ENCODE measurements around the gene NXPH1. TPM values are rescaled to one million over a fixed set of nuclear protein-coding genes. Genes with fewer than 3 reads are reported as not detected.
"Not testable (repeated sequence)": the region's sequence is repeated elsewhere in the genome, so short reads cannot be mapped to it uniquely, and the experiment has no call there.

NXPH1 gene
- polyA plus RNA-seq, 2 donors, result 0.02 TPM; not detected in 1

DNA sequence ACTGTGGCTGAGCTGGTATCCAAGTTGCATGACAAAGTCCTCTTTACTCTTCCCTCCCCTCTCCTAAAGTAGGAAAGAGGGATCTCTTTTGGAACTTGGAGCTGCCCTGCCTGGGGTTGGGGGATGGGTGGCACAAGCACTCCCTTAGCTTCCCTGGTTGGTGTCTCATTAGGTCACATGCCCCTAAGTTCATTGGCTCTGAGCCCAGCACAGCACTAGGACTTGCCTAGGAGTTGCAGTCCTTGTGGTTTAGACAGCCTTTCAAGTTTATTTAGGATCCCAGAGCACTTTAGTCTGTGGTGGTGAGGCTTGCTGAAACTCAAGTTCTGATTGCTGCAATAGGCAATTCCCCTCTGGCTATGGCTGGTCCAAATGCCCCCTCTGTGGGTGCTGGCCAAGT is 281.4 kb downstream of the NXPH1 start:
- no peaks in the 10 kb centered on the region for H3K9me3 ChIP-seq (ENCODE audit: control insufficient read depth in 2 of 2, insufficient read depth in 1 of 2, low read depth in 1 of 2, low read length in 1 of 2)
- H3K4me3 ChIP-seq (ENCODE audit: low read depth in 1 of 2, low read length in 2 of 2), result no peak overlapping the region
- no peaks in the 10 kb centered on the region for H3K36me3 ChIP-seq (ENCODE audit: control insufficient read depth in 2 of 2, insufficient read depth in 2 of 2, low read length in 1 of 2)
- no peak overlapping the region for H3K27ac ChIP-seq (ENCODE audit: low read depth in 2 of 2, low read length in 1 of 2)
- no peaks in the 10 kb centered on the region for H3K27me3 ChIP-seq (ENCODE audit: control insufficient read depth in 1 of 2, insufficient read depth in 2 of 2, low read length in 2 of 2)
- H3K4me1 ChIP-seq (ENCODE audit: control insufficient read depth in 2 of 2, insufficient read depth in 2 of 2, low read length in 1 of 2), result no peaks in the 10 kb centered on the region

DNA sequence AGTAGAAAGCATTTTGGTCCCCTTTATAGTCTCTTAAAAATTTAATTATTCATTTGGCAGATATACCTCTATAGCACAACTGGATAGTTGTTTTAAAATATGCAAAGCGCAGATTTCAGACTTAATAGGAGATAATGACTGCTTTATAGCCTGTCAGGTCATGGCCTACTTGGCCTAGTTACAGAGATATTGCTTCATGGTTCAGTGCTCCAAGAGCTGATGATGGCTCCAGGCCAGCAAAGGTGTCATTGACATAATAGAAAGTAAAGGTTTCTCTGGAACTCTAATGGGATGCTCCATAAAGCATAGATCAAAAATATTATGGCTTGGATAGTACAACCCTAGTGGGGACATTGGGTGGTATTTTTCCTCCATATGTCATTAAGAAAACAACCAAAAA is 285.7 kb downstream of the NXPH1 start:
- H3K36me3 ChIP-seq (ENCODE audit: control insufficient read depth in 2 of 2, insufficient read depth in 2 of 2, low read length in 1 of 2), result no peaks in the 10 kb centered on the region
- H3K27me3 ChIP-seq (ENCODE audit: control insufficient read depth in 1 of 2, insufficient read depth in 2 of 2, low read length in 2 of 2), result no peaks in the 10 kb centered on the region
- H3K4me1 ChIP-seq (ENCODE audit: control insufficient read depth in 2 of 2, insufficient read depth in 2 of 2, low read length in 1 of 2), result no peaks in the 10 kb centered on the region
- no peak overlapping the region for H3K27ac ChIP-seq (ENCODE audit: low read depth in 2 of 2, low read length in 1 of 2)
- H3K4me3 ChIP-seq (ENCODE audit: low read depth in 1 of 2, low read length in 2 of 2), result no peak overlapping the region
- 92% methylated on average over 1 of the region's 1 CpG for WGBS, 2 donors
- H3K9me3 ChIP-seq (ENCODE audit: control insufficient read depth in 2 of 2, insufficient read depth in 1 of 2, low read depth in 1 of 2, low read length in 1 of 2), result no peaks in the 10 kb centered on the region

DNA sequence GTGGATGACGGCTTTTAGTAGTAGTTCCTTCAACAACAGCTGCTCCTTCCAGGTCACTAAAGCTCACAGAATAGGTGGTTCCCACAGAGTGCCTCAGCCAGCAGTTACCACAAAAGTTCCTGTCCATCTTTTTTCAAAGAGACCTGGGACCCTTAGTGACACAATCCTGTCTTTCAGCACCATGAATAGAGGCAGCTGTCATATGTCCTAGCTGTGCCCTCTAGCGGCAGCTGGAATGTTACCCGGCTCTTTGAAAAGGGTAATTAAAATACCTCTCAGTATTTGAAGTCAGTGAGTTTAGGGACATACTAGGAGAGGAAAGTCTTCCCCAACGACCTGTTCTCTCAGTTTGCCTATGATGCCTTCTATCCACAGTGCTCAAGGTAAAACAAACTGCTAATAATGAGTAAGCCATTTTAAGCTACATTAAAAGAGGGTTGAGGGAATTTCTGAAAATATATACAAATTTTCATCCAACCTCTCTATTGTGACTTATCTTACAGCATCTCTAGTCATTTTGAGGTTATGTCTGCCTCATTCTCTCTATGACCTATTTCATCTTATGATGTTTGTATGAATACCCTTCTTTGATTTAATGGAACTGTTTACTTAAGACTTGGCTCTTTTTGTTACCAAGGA is 290.8 kb downstream of the NXPH1 start:
- Histone ChIP-seq H3K27ac (ENCODE audit: low read depth in 2 of 2, low read length in 1 of 2) (no peak overlapping the region), H3K9me3 (ENCODE audit: control insufficient read depth in 2 of 2, insufficient read depth in 1 of 2, low read depth in 1 of 2, low read length in 1 of 2) (no peaks in the 10 kb centered on the region), H3K4me3 (ENCODE audit: low read depth in 1 of 2, low read length in 2 of 2) (no peak overlapping the region), H3K36me3 (ENCODE audit: control insufficient read depth in 2 of 2, insufficient read depth in 2 of 2, low read length in 1 of 2) (no peaks in the 10 kb centered on the region), H3K27me3 (ENCODE audit: control insufficient read depth in 1 of 2, insufficient read depth in 2 of 2, low read length in 2 of 2) (no peaks in the 10 kb centered on the region), H3K4me1 (ENCODE audit: control insufficient read depth in 2 of 2, insufficient read depth in 2 of 2, low read length in 1 of 2) (no peaks in the 10 kb centered on the region)
- WGBS, 2 donors, result 19 to 22% methylated on average over 4 of the region's 4 CpGs

DNA sequence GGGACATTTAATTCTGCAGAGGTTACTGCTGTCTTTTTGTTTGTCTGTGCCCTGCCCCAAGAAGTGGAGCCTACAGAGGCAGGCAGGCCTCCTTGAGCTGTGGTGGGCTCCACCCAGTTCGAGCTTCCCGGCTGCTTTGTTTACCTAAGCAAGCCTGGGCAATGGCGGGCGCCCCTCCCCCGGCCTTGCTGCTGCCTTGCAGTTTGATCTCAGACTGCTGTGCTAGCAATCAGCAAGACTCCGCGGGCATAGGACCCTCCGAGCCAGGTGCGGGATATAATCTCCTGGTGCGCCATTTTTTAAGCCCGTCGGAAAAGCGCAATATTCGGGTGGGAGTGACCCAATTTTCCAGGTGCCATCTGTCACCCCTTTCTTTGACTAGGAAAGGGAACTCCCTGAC is 298.3 kb downstream of the NXPH1 start:
- not testable (repeated sequence) for H3K36me3 ChIP-seq (ENCODE audit: control insufficient read depth in 2 of 2, insufficient read depth in 2 of 2, low read length in 1 of 2); H3K4me3 ChIP-seq (ENCODE audit: low read depth in 1 of 2, low read length in 2 of 2); H3K27me3 ChIP-seq (ENCODE audit: control insufficient read depth in 1 of 2, insufficient read depth in 2 of 2, low read length in 2 of 2); H3K9me3 ChIP-seq (ENCODE audit: control insufficient read depth in 2 of 2, insufficient read depth in 1 of 2, low read depth in 1 of 2, low read length in 1 of 2); H3K4me1 ChIP-seq (ENCODE audit: control insufficient read depth in 2 of 2, insufficient read depth in 2 of 2, low read length in 1 of 2); H3K27ac ChIP-seq (ENCODE audit: low read depth in 2 of 2, low read length in 1 of 2)
- 88 to 93% methylated on average over 12 to 14 of the region's 14 CpGs for WGBS, 2 donors

DNA sequence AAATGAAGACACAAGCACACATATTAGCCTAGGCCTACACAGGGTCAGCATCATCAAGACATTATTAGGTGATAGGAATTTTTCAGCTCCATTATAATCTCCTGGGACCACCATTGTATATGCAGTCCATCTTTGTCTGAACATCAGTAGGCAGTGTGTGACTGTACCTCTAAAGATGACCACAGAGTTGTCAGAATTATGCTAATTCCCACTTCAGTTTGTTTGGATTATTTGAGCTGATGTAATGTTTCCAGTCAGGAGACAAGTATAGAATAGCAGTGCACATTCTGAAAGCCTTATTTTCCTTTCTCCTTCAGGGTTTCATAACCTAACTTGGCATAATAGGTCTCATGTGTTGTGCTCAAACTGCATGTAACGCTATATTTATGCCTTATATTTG is 306.4 kb downstream of the NXPH1 start:
- no peaks in the 10 kb centered on the region for H3K27me3 ChIP-seq (ENCODE audit: control insufficient read depth in 1 of 2, insufficient read depth in 2 of 2, low read length in 2 of 2)
- H3K4me3 ChIP-seq (ENCODE audit: low read depth in 1 of 2, low read length in 2 of 2), result no peak overlapping the region
- no peaks in the 10 kb centered on the region for H3K36me3 ChIP-seq (ENCODE audit: control insufficient read depth in 2 of 2, insufficient read depth in 2 of 2, low read length in 1 of 2)
- H3K4me1 ChIP-seq (ENCODE audit: control insufficient read depth in 2 of 2, insufficient read depth in 2 of 2, low read length in 1 of 2), result no peaks in the 10 kb centered on the region
- no peak overlapping the region for H3K27ac ChIP-seq (ENCODE audit: low read depth in 2 of 2, low read length in 1 of 2)
- 70% methylated on average over 1 of the region's 1 CpG for WGBS, 2 donors
- H3K9me3 ChIP-seq (ENCODE audit: control insufficient read depth in 2 of 2, insufficient read depth in 1 of 2, low read depth in 1 of 2, low read length in 1 of 2), result no peaks in the 10 kb centered on the region

DNA sequence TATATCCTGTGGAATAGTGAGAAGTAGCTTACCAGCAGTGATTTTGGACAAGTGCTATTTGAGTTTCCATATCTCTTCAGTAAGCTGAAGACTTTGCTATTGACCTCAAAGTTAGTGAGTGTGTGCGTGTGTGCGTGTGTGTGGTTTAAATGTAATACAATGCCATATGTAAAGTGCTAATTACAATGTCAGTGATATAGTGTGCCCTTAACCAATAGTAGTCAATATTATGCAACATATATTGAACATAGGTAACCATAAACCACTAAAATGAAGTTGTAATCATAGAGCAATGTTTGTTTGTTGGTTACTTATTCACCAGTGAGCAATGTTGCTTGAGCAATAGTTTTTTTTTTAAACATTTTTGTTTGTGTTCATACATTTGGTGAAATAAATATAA is 309.4 kb downstream of the NXPH1 start:
- 81 to 91% methylated on average over 2 of the region's 2 CpGs for WGBS, 2 donors

DNA sequence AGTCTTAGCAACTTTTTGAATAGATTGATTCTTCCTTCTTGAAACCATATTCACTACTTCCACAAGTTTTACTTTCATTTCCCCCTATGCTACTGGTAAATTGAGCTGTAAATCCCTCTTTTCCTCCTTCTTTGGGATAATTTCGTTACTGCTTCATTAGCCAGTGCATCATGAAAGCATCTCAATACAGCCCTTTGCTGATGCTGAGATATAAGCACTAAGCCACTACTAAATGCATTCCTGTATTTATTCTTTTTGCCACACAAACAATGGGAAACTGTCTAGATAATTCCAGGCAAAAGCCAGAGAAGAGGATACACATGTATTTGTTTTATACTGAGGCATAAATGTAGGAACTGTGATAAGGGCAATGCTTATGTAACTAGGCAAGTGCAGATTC is 313.9 kb downstream of the NXPH1 start:
- H3K27ac ChIP-seq (ENCODE audit: low read depth in 2 of 2, low read length in 1 of 2), result no peak overlapping the region
- H3K4me1 ChIP-seq (ENCODE audit: control insufficient read depth in 2 of 2, insufficient read depth in 2 of 2, low read length in 1 of 2), result no peaks in the 10 kb centered on the region
- H3K27me3 ChIP-seq (ENCODE audit: control insufficient read depth in 1 of 2, insufficient read depth in 2 of 2, low read length in 2 of 2), result no peaks in the 10 kb centered on the region
- no peaks in the 10 kb centered on the region for H3K9me3 ChIP-seq (ENCODE audit: control insufficient read depth in 2 of 2, insufficient read depth in 1 of 2, low read depth in 1 of 2, low read length in 1 of 2)
- H3K4me3 ChIP-seq (ENCODE audit: low read depth in 1 of 2, low read length in 2 of 2), result no peak overlapping the region
- WGBS, 2 donors, result 17 to 29% methylated on average over 1 of the region's 1 CpG
- H3K36me3 ChIP-seq (ENCODE audit: control insufficient read depth in 2 of 2, insufficient read depth in 2 of 2, low read length in 1 of 2), result no peaks in the 10 kb centered on the region

More for the DNA sequence above, 309.4 kb downstream of the NXPH1 start:
- Histone ChIP-seq H3K36me3 (ENCODE audit: control insufficient read depth in 2 of 2, insufficient read depth in 2 of 2, low read length in 1 of 2) (no peaks in the 10 kb centered on the region), H3K27me3 (ENCODE audit: control insufficient read depth in 1 of 2, insufficient read depth in 2 of 2, low read length in 2 of 2) (no peaks in the 10 kb centered on the region), H3K4me3 (ENCODE audit: low read depth in 1 of 2, low read length in 2 of 2) (no peak overlapping the region), H3K27ac (ENCODE audit: low read depth in 2 of 2, low read length in 1 of 2) (no peak overlapping the region), H3K4me1 (ENCODE audit: control insufficient read depth in 2 of 2, insufficient read depth in 2 of 2, low read length in 1 of 2) (no peaks in the 10 kb centered on the region), H3K9me3 (ENCODE audit: control insufficient read depth in 2 of 2, insufficient read depth in 1 of 2, low read depth in 1 of 2, low read length in 1 of 2) (no peaks in the 10 kb centered on the region)

DNA sequence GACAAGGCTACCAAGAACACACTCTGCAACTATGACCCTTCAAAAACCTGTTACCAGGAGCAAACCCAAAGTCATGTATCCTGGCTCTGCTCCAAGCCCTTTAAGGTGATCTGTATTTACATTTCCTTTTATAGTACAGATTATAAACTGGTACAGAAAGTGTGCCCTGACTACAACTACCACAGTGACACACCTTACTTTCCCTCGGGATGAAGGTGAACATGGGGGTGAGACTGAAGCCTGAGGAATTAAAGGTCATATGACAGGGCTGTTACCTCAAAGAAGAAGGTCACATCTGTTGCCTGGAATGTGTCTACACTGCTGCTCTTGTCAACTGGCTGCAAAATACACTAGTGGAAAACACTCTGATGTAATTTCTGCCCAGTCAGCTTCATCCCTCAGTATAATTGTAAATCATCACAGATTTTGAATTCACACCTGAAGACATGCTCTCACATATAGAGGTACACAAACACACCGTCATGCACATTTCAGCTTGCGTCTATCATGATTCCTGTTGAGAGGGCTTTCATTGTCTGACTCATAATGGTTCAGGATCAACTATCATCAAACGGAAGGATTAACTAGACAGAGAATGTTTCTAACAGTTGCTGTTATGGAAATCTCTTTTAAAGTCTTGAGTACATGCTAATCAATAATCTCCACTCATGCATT is 318.3 kb downstream of the NXPH1 start:
- no peak overlapping the region for H3K4me3 ChIP-seq (ENCODE audit: low read depth in 1 of 2, low read length in 2 of 2)
- no peaks in the 10 kb centered on the region for H3K9me3 ChIP-seq (ENCODE audit: control insufficient read depth in 2 of 2, insufficient read depth in 1 of 2, low read depth in 1 of 2, low read length in 1 of 2)
- H3K4me1 ChIP-seq (ENCODE audit: control insufficient read depth in 2 of 2, insufficient read depth in 2 of 2, low read length in 1 of 2), result no peaks in the 10 kb centered on the region
- WGBS, 2 donors, result 56 to 68% methylated on average over 4 of the region's 4 CpGs
- H3K36me3 ChIP-seq (ENCODE audit: control insufficient read depth in 2 of 2, insufficient read depth in 2 of 2, low read length in 1 of 2), result no peaks in the 10 kb centered on the region
- no peaks in the 10 kb centered on the region for H3K27me3 ChIP-seq (ENCODE audit: control insufficient read depth in 1 of 2, insufficient read depth in 2 of 2, low read length in 2 of 2)
- H3K27ac ChIP-seq (ENCODE audit: low read depth in 2 of 2, low read length in 1 of 2), result no peak overlapping the region

DNA sequence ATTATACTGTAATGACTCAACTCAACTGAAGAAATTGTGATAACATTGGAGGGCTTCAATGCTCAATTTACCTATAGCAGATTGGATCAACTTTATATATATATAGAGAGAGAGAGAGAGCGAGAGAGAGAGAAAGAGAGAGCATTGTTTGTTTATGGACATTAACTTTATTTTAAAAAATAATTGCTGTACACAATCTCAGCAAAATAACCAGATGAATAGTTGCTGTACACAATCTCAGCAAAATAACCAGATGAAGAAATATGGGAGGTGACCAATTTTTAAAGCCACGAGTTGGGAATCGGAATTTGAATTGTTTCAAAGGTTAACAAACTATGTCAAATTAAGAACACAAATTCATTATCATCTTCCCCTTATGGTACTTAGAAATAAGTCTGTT is 319.9 kb downstream of the NXPH1 start:
- H3K9me3 ChIP-seq (ENCODE audit: control insufficient read depth in 2 of 2, insufficient read depth in 1 of 2, low read depth in 1 of 2, low read length in 1 of 2), result no peaks in the 10 kb centered on the region
- H3K36me3 ChIP-seq (ENCODE audit: control insufficient read depth in 2 of 2, insufficient read depth in 2 of 2, low read length in 1 of 2), result no peaks in the 10 kb centered on the region
- no peak overlapping the region for H3K4me3 ChIP-seq (ENCODE audit: low read depth in 1 of 2, low read length in 2 of 2)
- H3K27ac ChIP-seq (ENCODE audit: low read depth in 2 of 2, low read length in 1 of 2), result no peak overlapping the region
- no peaks in the 10 kb centered on the region for H3K4me1 ChIP-seq (ENCODE audit: control insufficient read depth in 2 of 2, insufficient read depth in 2 of 2, low read length in 1 of 2)
- H3K27me3 ChIP-seq (ENCODE audit: control insufficient read depth in 1 of 2, insufficient read depth in 2 of 2, low read length in 2 of 2), result no peaks in the 10 kb centered on the region
- 79 to 83% methylated on average over 3 of the region's 3 CpGs for WGBS, 2 donors

DNA sequence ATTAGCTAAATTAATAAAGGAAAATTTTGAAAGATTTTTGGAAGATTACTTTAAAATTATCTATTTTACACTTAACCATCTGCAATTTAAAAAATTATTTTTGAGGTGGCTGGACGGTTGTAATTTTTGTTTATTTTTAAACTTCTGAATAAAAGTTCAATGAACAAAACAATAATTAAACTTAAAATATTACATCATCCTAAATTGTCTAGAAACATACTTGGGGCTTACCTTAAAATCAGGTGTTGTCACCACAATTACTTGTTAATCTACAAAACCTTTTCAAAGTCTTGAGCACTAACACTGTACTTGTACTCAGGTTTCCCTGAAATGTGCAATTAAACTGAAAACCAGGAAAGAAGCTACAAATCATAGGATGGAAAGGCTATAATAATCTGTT is 328.3 kb downstream of the NXPH1 start:
- no peaks in the 10 kb centered on the region for H3K9me3 ChIP-seq (ENCODE audit: control insufficient read depth in 2 of 2, insufficient read depth in 1 of 2, low read depth in 1 of 2, low read length in 1 of 2)
- H3K27me3 ChIP-seq (ENCODE audit: control insufficient read depth in 1 of 2, insufficient read depth in 2 of 2, low read length in 2 of 2), result no peaks in the 10 kb centered on the region
- H3K27ac ChIP-seq (ENCODE audit: low read depth in 2 of 2, low read length in 1 of 2), result no peak overlapping the region
- WGBS, 2 donors, result 65 to 71% methylated on average over 1 of the region's 1 CpG
- no peaks in the 10 kb centered on the region for H3K4me1 ChIP-seq (ENCODE audit: control insufficient read depth in 2 of 2, insufficient read depth in 2 of 2, low read length in 1 of 2)
- H3K4me3 ChIP-seq (ENCODE audit: low read depth in 1 of 2, low read length in 2 of 2), result no peak overlapping the region
- no peaks in the 10 kb centered on the region for H3K36me3 ChIP-seq (ENCODE audit: control insufficient read depth in 2 of 2, insufficient read depth in 2 of 2, low read length in 1 of 2)

All from esophagus (tissue), 2 donors.